Endometrium (tissue), 2 donors: ENCODE measurements around the gene CHST3.
"Not testable (repeated sequence)": the region's sequence is repeated elsewhere in the genome, so short reads cannot be mapped to it uniquely, and the experiment has no call there.

Experiments
- FAIRE-seq: peaks from 2 replicates; lab custom pipeline; 2012; peaks lifted over from hg19 to GRCh38; lab: Jason Lieb, UNC
- donor health status: control.
- donor health status: control.

Gene CHST3

GRCh38 chr10:71948496-71949067 is 15.6 kb upstream of the CHST3 start:
- no peak for FAIRE-seq

- no peak for FAIRE-seq
Measured at GRCh38 chr10:71950683-71951082, 13.5 kb upstream of the CHST3 start.

- no peak for FAIRE-seq
Measured at GRCh38 chr10:71952745-71953144, 11.4 kb upstream of the CHST3 start.

- no peak for FAIRE-seq
Measured at GRCh38 chr10:71957546-71958275, 6.5 kb upstream of the CHST3 start.

GRCh38 chr10:71959526-71959925 is 4.7 kb upstream of the CHST3 start:
- no peak for FAIRE-seq

GRCh38 chr10:71961831-71962230 is 2.4 kb upstream of the CHST3 start:
- FAIRE-seq = no peak

GRCh38 chr10:71962901-71963300 is 1.3 kb upstream of the CHST3 start:
- no peak for FAIRE-seq

GRCh38 chr10:71963351-71964097 is 671 bp upstream of the CHST3 start:
- no peak for FAIRE-seq

- no peak for FAIRE-seq
Measured at GRCh38 chr10:71964743-71965515, 734 bp downstream of the CHST3 start.

GRCh38 chr10:71965623-71966022 is 1.4 kb downstream of the CHST3 start:
- FAIRE-seq = no peak

GRCh38 chr10:71966046-71967004 is 2.1 kb downstream of the CHST3 start:
- no peak for FAIRE-seq

GRCh38 chr10:71967958-71968357 is 3.8 kb downstream of the CHST3 start:
- FAIRE-seq = not testable (repeated sequence)

GRCh38 chr10:71968553-71969474 is 4.6 kb downstream of the CHST3 start:
- FAIRE-seq = no peak

- FAIRE-seq = no peak
Measured at GRCh38 chr10:71969929-71970328, 5.7 kb downstream of the CHST3 start.

GRCh38 chr10:71970331-71970730 is 6.1 kb downstream of the CHST3 start:
- no peak for FAIRE-seq

GRCh38 chr10:71970869-71971268 is 6.7 kb downstream of the CHST3 start:
- no peak for FAIRE-seq

- no peak for FAIRE-seq
Measured at GRCh38 chr10:71971311-71971731, 7.1 kb downstream of the CHST3 start.

- FAIRE-seq = no peak
Measured at GRCh38 chr10:71971769-71972555, 7.8 kb downstream of the CHST3 start.
